A549 (cell line): ENCODE measurements around the gene TSNAX.

Experiments
- CTCF ChIP-seq: fragments of >200 bp; sonication (Bioruptor Twin); formaldehyde crosslinking; IDR thresholded peaks from 3 replicates; pipeline ENCODE4 v1.5.1; 2016
- HMGXB4 ChIP-seq: fragments of 250-450 bp; sonication (Bioruptor Pico); IDR thresholded peaks from 2 replicates; pipeline ENCODE4 v1.5.0; 2021; ENCODE audit warnings: mild to moderate bottlenecking, moderate library complexity, borderline replicate concordance
- KDM1A ChIP-seq: fragments of 200-600 bp; sonication (generic); IDR thresholded peaks from 2 replicates; pipeline ENCODE4 v1.6.1; 2016; ENCODE audit warnings: low read depth, mild to moderate bottlenecking

GRCh38 chr1:231611851-231612250, 83.4 kb downstream of the TSNAX start:
- TF ChIP-seq KDM1A (no peak), HMGXB4 (CRISPR knock-in tag) (no peak), CTCF (no peak)
